Activated CD4-positive, alpha-beta T cell treated with anti-CD3 and anti-CD28 coated beads for 36 hours (primary cell): ENCODE measurements around the gene PIK3R2. TPM values are rescaled to one million over a fixed set of nuclear protein-coding genes. Genes with fewer than 3 reads are reported as not detected.
A peak's percentile ranks its signal among the peaks of the same experiment; 100 is the strongest.
"Not testable (repeated sequence)": the region's sequence is repeated elsewhere in the genome, so short reads cannot be mapped to it uniquely, and the experiment has no call there.

Source experiments
- ATAC-seq: fragments of 200-7000 bp; cut with Tn5 transposase; one replicate; pipeline ENCODE4 v1.10.0; 2021; ENCODE audit warnings: mild to moderate bottlenecking, moderate library complexity
- CTCF ChIA-PET: fragments of 350-600 bp; sonication (Branson Sonifier 250); formaldehyde crosslinking; loops from one replicate; lab custom pipeline; 2021; ENCODE audit warnings: antibody characterized with exemption; lab: Charles Lee
- POLR2A ChIA-PET: fragments of 350-600 bp; sonication (Branson Sonifier 250); formaldehyde crosslinking; loops from one replicate; lab custom pipeline; 2021; ENCODE audit warnings: antibody characterized with exemption, inconsistent platforms; lab: Charles Lee
- DNase-seq: peaks from one replicate; pipeline ENCODE4 v3.0.0-alpha.2; 2020
- H3K27ac Mint-ChIP-seq: one replicate; pipeline ENCODE4 v1.8.0; 2021; ENCODE audit warnings: mixed read lengths
- H3K27me3 Mint-ChIP-seq: one replicate; pipeline ENCODE4 v1.8.0; 2021; ENCODE audit warnings: mixed read lengths
- H3K36me3 Mint-ChIP-seq: one replicate; pipeline ENCODE4 v1.8.0; 2021; ENCODE audit warnings: low read depth, mixed read lengths
- H3K4me1 Mint-ChIP-seq: one replicate; pipeline ENCODE4 v1.8.0; 2021; ENCODE audit warnings: mixed read lengths
- H3K4me3 Mint-ChIP-seq: one replicate; pipeline ENCODE4 v1.8.0; 2021; ENCODE audit warnings: mild to moderate bottlenecking, moderate library complexity, mixed read lengths
- H3K9me3 Mint-ChIP-seq: one replicate; pipeline ENCODE4 v1.8.0; 2021; ENCODE audit warnings: low read depth, mixed read lengths
- intact Hi-C, 2 experiments: fragments of 100-400 bp; cut with DNase I in 1 of 2; cut with micrococcal nuclease in 1 of 2; formaldehyde crosslinking; loops; one replicate each; pipeline versions ENCODE4 v1.14.2 to v1.15.1; 2022 to 2024; cut with DNase I, micrococcal nuclease
- total RNA-seq, 2 experiments: library from RNA; stranded (reverse); gene quantifications; one replicate each; pipeline ENCODE4 v1.2.3, GENCODE V29; 2021

The PIK3R2 gene
- total RNA-seq, result 10 to 100 TPM; 18.9 to 20.2 TPM

DNA sequence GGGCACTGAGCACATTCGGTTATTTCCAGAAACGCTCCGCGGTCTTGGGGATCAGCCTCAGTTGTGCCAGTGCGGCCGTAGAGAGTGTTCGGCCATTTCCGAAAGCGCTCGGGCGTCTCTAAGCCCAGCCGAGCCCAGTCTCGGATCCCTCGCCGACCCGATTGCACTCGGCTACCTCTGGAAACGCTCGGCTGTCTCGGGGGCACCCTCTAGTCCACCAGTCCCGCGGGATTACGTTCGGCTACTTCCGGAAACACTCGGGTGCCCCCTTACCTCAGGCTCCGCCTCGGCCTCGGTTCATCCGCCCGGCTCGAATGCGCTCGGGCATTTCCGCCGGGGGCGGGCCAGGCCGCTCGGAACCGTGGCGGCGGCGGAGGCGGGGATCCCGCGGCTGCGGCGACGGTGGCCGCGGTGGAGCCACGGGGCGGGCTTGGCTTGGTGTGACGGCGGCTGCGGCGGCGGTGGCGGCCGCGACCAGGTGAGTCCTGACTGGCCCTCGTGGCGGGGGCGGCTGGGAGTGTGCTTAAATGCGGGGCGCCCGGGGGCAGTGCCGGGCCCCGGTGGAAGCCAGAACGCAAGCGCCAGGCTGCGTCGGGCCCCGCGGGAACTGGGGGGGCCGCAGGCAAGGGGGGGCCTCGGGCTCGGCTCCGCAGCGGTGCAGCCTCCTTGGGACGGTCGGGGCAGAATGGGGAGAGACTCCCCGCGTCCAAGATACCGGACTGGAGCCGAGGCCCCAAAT, at the start of gene PIK3R2:
Gene PIK3R2 (plus strand): TSS at position 347 of the 739 bp plus-strand sequence. CDS start 2,717 bp downstream, outside the sequence.
- ChIA-PET CTCF (interaction anchor here (0.6 to 2.0 kb wide), 9 partner anchors 11 to 1211 kb away, joined by 3 to 8 read pairs (median 4); no protein-coding TSS in a partner anchor), POLR2A (interaction anchor here (0.6 to 1.1 kb wide), 5 partner anchors 24 to 283 kb away, joined by 3 read pairs; partner anchors contain the start of gene CCDC124)
- intact Hi-C loops, result loop anchor here (1.0 to 10.0 kb wide), 21 partner anchors 8 to 641 kb away; partner anchors contain the start of genes ARRDC2 (in 1 of the 2), IFI30 (in 1 of the 2), KXD1 (in 1 of the 2) and LSM4 (in 1 of the 2)
- peak; percentile 100 for DNase-seq
- Mint-ChIP-seq H3K4me1 (peaks cover 23% of the 10 kb centered on the region), H3K9me3 (no peaks in the 10 kb centered on the region), H3K27ac (peak within 1 kb of the TSS; percentile 98), H3K36me3 (peaks cover 2% of the 10 kb centered on the region), H3K4me3 (peak within 1 kb of the TSS; percentile 84), H3K27me3 (no peaks in the 10 kb centered on the region)
- ATAC-seq, result peak; percentile 94

DNA sequence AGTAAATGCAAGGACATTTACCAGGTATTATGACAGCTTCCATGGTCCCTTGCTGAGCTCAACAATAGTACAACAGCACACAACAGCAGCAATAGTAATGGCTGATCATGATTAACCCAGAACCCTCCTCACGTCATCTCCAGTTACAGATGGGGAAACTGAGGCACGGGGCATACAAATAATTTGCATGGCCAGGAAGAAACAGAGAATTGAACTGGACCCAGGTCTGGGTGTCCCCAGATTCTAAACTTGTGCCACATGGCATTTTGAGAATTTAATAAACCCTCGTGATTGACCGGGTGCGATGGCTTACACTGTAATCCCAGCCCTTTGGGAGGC, 48.2 kb upstream of the PIK3R2 start:
- CTCF ChIA-PET, result no interaction called here
- ATAC-seq (no peak), DNase-seq (no peak)
- Mint-ChIP-seq H3K4me1 (peaks cover 20% of the 10 kb centered on the region), H3K36me3 (no peaks in the 10 kb centered on the region), H3K27me3 (no peaks in the 10 kb centered on the region), H3K9me3 (no peaks in the 10 kb centered on the region), H3K4me3 (peak overlapping the region; percentile 65), H3K27ac (peak overlapping the region; percentile 8)
- POLR2A ChIA-PET, result no interaction called here
- intact Hi-C loops, result no loop called here

DNA sequence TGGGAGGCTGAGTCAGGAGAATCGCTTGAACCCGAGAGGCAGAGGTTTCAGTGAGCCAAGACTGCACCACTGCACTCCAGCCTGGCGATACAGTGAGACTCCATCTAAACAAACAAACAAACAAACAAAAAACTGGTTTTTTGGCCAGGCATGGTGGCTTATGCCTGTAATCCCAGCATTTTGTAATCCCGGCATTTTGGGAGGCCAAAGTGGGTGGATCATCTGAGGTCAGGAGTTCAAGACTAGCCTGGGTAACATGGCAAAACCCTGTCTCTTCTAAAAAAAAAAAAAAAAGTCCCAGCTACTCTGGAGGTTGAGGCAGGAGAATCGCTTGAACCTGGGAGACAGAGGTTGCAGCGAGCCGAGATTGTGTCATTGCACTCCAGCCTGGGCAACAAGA, 47.7 kb upstream of the PIK3R2 start:
- CTCF ChIA-PET, POLR2A ChIA-PET, H3K9me3 Mint-ChIP-seq, H3K36me3 Mint-ChIP-seq, H3K27me3 Mint-ChIP-seq, H3K4me3 Mint-ChIP-seq, DNase-seq, ATAC-seq, intact Hi-C loops, H3K27ac Mint-ChIP-seq: not testable (repeated sequence)
- peaks cover 18% of the 10 kb centered on the region for H3K4me1 Mint-ChIP-seq

DNA sequence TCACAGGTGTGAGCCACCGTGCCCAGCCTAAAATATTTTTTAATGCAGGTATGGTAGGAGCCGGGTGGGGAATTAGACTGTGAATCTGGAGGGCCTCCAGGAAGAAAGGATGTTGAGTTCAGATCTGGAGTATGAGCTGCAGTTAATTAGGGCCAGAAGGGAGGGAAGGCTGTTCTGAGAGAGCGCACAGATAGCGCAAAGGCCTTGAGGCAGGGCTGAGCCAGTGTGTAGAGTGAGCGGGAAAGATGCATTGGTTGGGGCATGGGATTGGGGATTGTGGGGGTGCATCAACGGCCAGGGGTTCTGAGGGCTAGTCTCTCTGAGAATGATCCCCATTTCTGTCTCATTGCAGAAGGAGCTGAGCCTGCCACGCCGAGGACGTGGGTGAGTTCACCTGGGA, 45.7 kb upstream of the PIK3R2 start:
- H3K27me3 Mint-ChIP-seq, result no peaks in the 10 kb centered on the region
- no peak for ATAC-seq
- intact Hi-C loops, result no loop called here
- peaks cover 18% of the 10 kb centered on the region for H3K4me1 Mint-ChIP-seq
- H3K9me3 Mint-ChIP-seq, result no peaks in the 10 kb centered on the region
- no peak overlapping the region for H3K4me3 Mint-ChIP-seq
- H3K36me3 Mint-ChIP-seq, result no peaks in the 10 kb centered on the region
- ChIA-PET POLR2A (interaction anchor here (0.6 kb wide), 1 partner anchor 88 kb away, joined by 4 read pairs; no protein-coding TSS in a partner anchor), CTCF (no interaction called here)
- no peak for DNase-seq
- H3K27ac Mint-ChIP-seq, result no peak overlapping the region

DNA sequence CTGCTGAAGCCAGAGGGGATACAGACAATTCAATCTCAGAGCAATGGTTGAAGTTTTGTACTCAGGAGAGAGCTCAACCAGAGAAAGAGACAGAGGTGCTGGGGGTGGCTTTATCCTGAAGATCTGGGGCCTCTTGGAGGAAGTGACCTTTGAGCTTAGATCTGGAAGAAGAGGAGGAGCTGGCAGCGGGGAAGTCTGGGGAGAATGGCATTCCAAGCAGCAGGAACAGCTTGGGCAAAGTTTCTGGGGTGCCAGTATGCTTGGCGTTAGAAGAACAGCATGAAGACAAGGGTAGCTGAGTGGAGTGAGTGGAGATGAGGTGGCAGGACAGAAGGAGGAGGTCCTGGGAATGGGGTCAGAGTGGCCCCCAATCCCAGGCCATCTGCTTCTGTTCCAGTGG, 44.1 kb upstream of the PIK3R2 start:
- Mint-ChIP-seq H3K9me3 (no peaks in the 10 kb centered on the region), H3K4me1 (peaks cover 18% of the 10 kb centered on the region), H3K36me3 (no peaks in the 10 kb centered on the region), H3K4me3 (peak overlapping the region; percentile 47), H3K27ac (no peak overlapping the region), H3K27me3 (no peaks in the 10 kb centered on the region)
- no peak for ATAC-seq
- ChIA-PET CTCF (interaction anchor here (0.7 to 1.5 kb wide), 3 partner anchors 18 to 222 kb away, joined by 3 to 4 read pairs (median 3); no protein-coding TSS in a partner anchor), POLR2A (interaction anchor here (1.0 kb wide), 1 partner anchor 18 kb away, joined by 4 read pairs; no protein-coding TSS in a partner anchor)
- intact Hi-C loops, result no loop called here
- no peak for DNase-seq

DNA sequence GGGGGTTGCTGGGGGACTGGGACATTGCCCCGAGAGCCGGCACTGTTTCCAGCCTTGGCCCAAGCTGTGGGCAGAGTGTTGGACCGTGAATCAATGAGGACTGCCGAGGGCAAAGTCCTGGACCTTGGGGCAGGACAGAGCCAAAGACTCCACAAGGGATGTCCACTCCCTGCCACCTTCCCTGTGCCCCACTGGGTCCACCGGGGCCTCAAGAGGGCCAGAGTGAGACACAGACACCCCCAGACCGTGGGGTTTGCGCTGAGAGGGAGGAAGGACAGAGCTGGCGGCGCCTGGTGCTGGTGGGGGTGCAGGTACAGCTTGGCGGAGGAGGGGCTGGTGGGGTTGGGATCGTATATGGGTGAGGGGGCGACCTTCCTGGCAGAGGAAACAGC, 43.6 kb upstream of the PIK3R2 start:
- peak overlapping the region; percentile 47 for H3K4me3 Mint-ChIP-seq
- no peak for ATAC-seq
- no peaks in the 10 kb centered on the region for H3K36me3 Mint-ChIP-seq
- peaks cover 16% of the 10 kb centered on the region for H3K4me1 Mint-ChIP-seq
- ChIA-PET POLR2A (interaction anchor here (1.0 kb wide), 1 partner anchor 19 kb away, joined by 4 read pairs; no protein-coding TSS in a partner anchor), CTCF (interaction anchor here (0.7 to 1.5 kb wide), 6 partner anchors 11 to 221 kb away, joined by 3 to 4 read pairs (median 3); partner anchors contain the start of gene MAST3)
- H3K9me3 Mint-ChIP-seq, result no peaks in the 10 kb centered on the region
- intact Hi-C loops, result no loop called here
- no peak for DNase-seq
- no peaks in the 10 kb centered on the region for H3K27me3 Mint-ChIP-seq
- H3K27ac Mint-ChIP-seq, result no peak overlapping the region

DNA sequence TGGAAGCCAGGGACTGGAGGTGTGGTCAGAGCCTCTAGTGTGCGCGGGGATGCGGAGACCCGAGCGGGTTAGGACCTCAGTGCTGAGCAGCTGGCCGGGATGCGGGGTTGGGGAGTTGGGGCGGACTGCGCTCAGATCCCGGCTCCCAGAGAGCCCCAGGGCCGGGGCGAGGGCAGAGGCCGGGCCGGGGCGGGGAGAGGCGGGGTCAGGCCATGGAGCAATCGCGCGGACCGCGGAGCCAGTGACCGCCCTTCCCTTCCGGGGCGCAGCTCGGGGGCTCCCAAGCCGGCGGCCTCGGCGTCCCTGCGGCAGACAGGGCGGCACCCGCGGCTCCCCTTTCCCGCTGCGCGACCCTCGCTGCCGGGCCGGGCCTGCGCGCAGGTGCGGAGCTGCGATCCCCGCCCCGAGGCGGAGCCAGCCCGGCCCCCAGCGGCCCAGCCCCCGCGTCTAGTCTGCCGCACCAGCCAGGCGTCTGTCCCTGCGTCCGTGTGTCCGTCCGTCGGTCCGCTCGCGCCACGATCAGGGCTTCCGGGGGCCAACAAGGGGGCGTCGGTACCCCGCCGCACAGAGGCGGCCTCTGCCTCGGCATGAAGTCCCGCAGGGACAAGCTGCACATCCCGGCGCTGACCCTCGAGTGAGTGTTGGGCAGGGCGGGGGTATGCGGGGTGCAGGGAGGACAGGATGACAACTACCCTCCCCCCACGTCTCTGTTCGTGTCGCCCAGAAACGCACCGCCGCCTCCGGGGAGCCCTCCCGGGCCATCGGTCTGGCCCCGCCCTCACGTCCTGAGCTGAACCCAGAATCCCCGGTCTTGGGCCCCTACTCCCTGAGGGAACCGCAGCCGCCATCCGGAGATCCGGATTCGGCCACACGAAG, 43.0 kb upstream of the PIK3R2 start:
- DNase-seq, result peak; percentile 63
- H3K4me3 Mint-ChIP-seq, result peak overlapping the region; percentile 66
- H3K36me3 Mint-ChIP-seq, result no peaks in the 10 kb centered on the region
- H3K9me3 Mint-ChIP-seq, result no peaks in the 10 kb centered on the region
- ATAC-seq, result peak; percentile 63
- peaks cover 10% of the 10 kb centered on the region for H3K4me1 Mint-ChIP-seq
- H3K27ac Mint-ChIP-seq, result no peak overlapping the region
- no peaks in the 10 kb centered on the region for H3K27me3 Mint-ChIP-seq
- CTCF ChIA-PET, result interaction anchor here (0.6 to 1.5 kb wide), 12 partner anchors 7 to 664 kb away, joined by 3 to 4 read pairs (median 3); partner anchors contain the start of gene MAST3
- intact Hi-C loops, result no loop called here
- POLR2A ChIA-PET, result no interaction called here

DNA sequence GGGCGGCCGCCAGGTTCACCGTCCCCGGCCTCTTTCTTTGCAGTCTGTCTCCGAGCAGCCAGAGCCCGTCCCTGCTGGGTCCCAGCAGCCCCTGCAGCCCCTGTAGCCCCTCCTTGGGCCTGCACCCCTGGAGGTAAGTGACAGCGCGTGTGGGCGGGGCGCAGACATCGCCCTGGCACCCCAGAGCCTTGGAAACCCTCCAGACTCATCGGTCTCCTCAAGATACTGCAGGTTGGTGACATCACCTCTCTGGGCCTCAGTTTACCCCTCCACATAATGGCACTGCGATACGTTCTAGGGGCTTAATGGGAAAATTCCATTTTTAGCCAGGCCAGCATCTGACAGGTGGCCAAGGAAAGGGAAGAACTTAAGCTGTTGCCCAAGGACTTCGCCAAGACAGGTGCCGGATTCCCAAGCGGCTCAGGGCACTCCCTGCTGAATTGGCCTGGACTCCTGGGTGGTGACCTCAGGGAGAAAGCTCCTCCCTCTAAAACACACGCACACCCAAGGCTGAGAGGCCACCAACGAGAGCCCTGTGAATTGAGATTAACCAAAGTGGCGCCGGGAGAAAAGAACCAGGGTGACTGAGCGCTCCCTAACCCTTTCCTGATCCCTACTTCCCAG, 42.2 kb upstream of the PIK3R2 start:
- Mint-ChIP-seq H3K9me3 (no peaks in the 10 kb centered on the region), H3K27me3 (no peaks in the 10 kb centered on the region), H3K4me1 (peaks cover 10% of the 10 kb centered on the region), H3K36me3 (no peaks in the 10 kb centered on the region), H3K4me3 (peak overlapping the region; percentile 66), H3K27ac (no peak overlapping the region)
- DNase-seq (no peak), ATAC-seq (no peak)
- ChIA-PET POLR2A (no interaction called here), CTCF (interaction anchor here (0.6 to 1.9 kb wide), 16 partner anchors 8 to 927 kb away, joined by 3 to 6 read pairs (median 3); partner anchors contain the start of gene MAST3)
- intact Hi-C loops, result no loop called here

DNA sequence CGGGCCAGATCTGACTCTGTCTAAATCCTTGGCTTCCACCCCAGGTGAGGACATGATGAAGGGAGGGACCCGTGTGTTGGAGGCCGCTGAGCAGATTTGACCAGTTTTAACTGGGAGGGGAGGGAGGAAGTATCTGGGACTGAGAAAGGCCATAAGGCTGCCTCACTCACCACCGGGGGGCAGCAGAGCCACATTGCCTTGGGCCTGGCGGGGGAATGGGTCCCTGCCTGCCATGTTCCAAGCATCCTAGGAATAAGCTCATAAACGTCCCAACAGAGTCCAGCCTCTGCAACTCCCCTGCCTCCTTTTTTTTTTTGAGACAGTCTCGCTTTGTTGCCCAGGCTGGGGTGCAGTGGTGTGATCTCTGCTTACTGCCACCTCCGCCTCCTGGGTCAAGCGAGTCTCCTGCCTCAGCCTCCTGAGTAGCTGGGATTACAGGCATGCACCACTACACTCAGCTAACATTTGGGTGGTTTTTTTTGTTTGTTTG, 39.9 kb upstream of the PIK3R2 start:
- intact Hi-C loops, result loop anchor here (1.0 to 2.0 kb wide), 4 partner anchors 39 to 139 kb away; no protein-coding TSS in a partner anchor
- H3K27me3 Mint-ChIP-seq, result no peaks in the 10 kb centered on the region
- POLR2A ChIA-PET, result no interaction called here
- H3K4me1 Mint-ChIP-seq, result peaks cover 16% of the 10 kb centered on the region
- H3K36me3 Mint-ChIP-seq, result no peaks in the 10 kb centered on the region
- peak; percentile 67 for ATAC-seq
- H3K27ac Mint-ChIP-seq, result no peak overlapping the region
- DNase-seq, result peak; percentile 89
- H3K4me3 Mint-ChIP-seq, result no peak overlapping the region
- H3K9me3 Mint-ChIP-seq, result no peaks in the 10 kb centered on the region
- CTCF ChIA-PET, result interaction anchor here (0.6 to 1.0 kb wide), 11 partner anchors 15 to 221 kb away, joined by 3 to 7 read pairs (median 4); partner anchors contain the start of gene PIK3R2

DNA sequence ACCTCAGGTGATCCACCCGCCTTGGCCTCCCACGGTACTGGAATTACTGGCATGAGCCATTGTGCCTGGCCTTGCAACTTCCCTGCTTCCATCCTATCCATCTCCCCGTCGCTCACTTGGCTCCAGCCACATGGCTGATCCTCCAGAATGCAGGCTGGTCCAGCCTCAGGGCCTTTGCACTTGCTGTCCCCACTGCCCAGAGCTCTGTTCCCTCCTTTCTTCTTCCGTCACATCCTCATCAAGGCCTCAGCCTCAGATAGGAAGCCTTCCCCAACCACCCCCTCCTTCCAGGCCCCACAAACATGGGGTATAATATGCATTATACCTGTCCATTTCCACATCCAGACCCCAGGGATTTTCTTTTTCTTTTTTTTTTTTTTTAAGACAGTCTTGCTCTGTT, 39.1 kb upstream of the PIK3R2 start:
- ChIA-PET POLR2A (no interaction called here), CTCF (interaction anchor here (0.9 to 1.0 kb wide), 4 partner anchors 39 to 119 kb away, joined by 3 to 7 read pairs (median 4); partner anchors contain the start of gene PIK3R2)
- Mint-ChIP-seq H3K27me3 (no peaks in the 10 kb centered on the region), H3K4me3 (no peak overlapping the region), H3K36me3 (no peaks in the 10 kb centered on the region), H3K4me1 (peaks cover 22% of the 10 kb centered on the region), H3K9me3 (no peaks in the 10 kb centered on the region), H3K27ac (no peak overlapping the region)
- ATAC-seq, result no peak
- DNase-seq, result no peak
- intact Hi-C loops, result loop anchor here (1.0 to 2.0 kb wide), 4 partner anchors 38 to 138 kb away; no protein-coding TSS in a partner anchor
